CD1c-positive myeloid dendritic cell (primary cell): ENCODE data around the gene NLRP6.
"Not testable (repeated sequence)": the region's sequence is repeated elsewhere in the genome, so short reads cannot be mapped to it uniquely, and the experiment has no call there.

Source experiments
- DNase-seq: peaks from one replicate; pipeline ENCODE4 v3.0.0-alpha.2; 2016; ENCODE audit errors: extremely low spot score

Gene NLRP6

DNA sequence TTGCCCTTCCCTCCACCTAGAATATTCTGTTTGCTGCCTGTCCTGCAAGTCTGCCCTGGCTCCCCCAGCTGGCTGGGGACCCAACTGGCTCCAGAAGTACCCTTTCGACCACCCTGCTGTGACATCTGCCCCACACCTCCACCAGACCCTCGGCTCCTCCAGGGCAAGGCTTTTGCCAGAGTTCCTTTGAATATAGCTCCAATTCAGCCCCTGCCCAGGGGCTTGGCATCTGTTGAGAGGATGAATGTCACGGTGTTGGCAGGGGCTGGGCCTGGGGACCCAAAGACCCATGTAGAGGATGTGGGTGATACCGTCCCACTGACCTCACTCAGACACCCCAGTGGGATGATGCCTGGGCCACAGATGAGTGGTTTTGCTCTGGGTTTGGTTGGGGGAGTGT, 4.0 kb downstream of the NLRP6 start:
- DNase-seq: no peak

DNA sequence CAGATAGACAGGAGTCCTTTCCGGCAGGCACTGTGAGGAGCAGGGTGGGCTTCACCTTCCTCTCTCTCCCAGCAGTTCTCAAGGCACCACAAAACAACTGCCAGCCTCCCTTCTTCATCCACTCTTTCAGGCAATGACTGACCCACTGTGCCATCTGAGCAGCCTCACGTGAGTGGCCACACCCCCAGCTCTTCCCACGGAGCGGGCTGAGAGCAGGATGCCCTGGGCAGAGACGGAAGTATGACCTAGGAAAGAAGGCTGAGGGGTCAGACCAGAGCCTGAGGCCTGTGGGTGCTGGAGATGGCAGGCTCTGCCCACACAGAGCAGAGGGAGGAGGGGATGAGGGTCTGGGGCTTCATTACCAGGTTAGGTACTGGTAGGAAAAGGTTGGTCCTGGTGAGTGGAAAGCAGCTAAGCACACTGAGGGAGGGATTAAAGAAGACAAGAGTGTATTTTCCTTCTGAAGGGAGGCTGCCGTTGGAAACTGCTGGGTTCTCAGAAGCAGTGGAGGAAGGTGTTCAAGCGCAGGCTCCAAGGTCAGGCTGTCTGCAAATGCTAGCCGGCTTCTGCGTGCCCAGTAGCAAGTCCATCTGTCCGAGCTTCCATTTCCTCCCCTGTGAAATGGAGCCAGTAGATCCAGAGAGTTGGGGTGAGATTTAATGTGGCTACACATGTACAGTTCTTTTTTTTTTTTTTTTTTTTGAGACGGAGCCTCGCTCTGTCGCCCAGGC, 4.6 kb downstream of the NLRP6 start:
- no peak for DNase-seq

DNA sequence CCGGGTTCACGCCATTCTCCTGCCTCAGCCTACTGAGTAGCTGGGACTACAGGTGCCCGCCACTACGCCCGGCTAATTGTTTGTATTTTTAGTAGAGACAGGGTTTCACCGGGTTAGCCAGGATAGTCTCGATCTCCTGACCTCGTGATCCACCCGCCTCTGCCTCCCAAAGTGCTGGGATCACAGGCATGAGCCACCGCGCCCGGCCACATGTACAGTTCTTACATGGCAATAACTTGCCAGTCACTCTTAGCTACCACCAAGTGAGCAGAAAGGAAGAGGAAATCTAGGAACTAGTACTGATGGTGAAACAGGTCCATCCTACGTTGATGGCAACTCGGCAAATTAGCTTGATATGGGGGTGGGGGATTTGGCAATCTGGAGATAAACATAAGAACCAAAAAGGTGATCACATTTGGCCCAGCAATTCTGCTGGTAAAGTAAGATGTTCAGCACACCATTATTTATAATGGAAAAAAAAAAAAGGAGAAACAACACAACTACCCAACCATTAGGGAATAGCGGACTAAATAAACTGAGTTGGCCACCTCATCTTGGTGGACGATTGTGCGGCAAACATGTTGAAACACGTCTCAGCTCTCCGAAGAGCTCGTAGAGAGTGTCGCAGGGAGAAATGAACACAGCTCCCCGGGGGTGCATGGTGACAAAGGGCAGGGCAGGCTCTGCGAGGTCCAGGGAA, 5.3 kb downstream of the NLRP6 start:
- peak; percentile 21 for DNase-seq

DNA sequence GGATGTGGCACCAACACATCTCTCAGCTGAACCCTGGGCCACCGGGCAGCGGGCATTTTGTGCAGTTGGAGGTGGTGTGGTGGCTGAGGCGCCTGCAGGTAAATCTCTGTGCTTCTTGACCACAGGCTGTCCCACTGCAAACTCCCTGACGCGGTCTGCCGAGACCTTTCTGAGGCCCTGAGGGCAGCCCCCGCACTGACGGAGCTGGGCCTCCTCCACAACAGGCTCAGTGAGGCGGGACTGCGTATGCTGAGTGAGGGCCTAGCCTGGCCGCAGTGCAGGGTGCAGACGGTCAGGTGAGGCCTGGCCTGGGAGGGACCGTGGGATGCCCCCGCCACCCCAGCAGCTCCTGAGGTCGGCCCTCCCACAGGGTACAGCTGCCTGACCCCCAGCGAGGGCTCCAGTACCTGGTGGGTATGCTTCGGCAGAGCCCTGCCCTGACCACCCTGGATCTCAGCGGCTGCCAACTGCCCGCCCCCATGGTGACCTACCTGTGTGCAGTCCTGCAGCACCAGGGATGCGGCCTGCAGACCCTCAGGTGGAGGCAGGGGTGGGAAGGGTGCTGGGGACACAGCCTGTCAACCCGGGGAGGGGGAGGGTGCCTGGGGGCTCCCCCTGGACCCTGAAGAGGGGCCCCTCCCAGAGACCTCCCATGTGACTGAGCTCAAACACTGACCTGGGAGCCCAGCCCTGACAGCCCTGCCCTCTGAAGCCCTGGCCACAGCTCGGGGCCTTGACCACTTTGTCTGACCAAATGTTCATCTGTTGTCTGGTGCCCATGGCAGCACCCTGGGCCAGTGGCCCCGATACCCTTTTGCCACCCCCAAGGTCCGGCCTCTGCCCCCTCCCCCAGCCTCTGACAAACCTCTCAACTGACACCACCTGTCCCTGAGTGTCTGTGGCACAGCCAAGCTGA, 6.2 kb downstream of the NLRP6 start:
- no peak for DNase-seq

DNA sequence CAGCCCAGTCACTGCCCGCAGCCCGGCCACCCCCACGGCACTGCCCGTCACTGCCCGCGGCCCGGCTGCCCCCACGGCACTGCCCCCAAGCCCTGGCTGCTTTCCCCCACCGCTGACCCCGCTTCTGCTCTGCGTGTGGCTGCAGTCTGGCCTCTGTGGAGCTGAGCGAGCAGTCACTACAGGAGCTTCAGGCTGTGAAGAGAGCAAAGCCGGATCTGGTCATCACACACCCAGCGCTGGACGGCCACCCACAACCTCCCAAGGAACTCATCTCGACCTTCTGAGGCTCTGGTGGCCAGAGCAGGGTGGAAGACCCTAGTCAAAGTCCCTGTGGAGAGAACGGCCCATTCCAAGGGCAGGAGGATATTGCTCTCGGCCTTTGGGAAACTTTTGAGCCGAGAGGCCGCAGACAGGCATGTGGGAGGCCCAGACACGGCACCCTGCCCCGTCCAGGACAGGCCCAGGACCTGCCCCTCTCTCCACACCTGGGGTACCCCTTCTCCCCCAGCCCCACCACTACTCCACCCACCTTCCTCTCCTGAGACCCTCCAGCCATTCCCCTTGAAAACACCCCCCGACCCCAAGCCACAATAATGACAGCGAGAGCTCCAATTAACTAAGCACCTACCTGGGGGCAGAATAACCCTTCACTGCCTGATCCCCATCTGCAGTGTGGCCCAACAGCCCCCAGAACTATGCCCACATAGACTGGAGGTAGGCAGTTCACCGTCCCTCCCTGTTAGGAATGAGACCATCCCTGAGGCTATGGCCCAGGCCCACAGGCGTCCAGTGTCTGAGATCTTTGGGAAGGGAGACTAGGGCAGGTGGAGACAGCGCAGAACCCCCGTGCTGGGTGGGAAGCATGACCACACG, 7.0 kb downstream of the NLRP6 start:
- DNase-seq: no peak

DNA sequence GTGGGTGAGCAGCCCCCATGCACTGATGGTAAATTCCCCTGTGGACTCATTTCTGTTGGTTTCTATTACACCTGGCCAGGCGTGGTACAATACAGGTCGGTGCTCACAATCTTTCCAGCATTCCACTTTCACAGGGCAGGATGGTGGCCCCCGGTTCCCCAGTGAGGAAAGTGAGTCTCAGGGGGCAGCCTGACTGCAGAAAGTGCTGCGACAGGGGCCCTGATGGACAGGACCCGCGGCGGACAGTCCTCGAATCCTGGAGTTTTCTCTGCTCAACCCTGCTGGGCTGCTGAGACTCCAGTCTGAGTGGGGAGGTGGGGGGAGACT, 7.7 kb downstream of the NLRP6 start:
- no peak for DNase-seq

DNA sequence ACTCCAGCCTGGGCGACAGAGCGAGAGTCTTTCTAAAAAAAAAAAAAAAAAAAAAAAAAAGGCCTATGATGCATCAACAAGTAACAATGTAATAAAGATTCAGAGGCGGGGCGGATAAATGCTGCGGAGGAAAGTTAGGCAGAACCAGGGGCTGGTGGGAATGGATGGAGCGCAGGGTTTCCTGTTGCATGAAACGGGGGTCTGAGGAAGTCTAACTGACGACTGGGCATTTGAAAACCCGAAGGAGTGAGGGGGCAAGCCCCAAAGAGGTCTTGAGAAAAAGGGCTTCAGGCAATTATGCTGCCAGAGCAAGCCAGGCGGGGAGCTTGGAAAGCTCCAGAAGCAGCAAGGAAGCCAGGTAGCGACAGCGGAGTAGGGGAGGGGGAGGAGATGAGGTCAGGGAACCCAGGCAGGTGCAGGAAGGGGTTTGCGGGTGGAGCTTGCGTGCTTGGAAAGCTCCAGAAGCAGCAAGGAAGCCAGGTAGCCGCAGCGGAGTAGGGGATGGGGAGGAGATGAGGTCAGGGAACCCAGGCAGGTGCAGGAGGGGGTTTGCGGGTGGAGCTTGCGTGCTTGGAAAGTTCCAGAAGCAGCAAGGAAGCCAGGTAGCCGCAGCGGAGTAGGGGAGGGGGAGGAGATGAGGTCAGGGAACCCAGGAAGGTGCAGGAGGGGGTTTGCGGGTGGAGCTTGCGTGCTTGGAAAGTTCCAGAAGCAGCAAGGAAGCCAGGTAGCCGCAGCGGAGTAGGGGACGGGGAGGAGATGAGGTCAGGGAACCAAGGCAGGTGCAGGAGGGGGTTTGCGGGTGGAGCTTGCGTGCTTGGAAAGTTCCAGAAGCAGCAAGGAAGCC, 9.0 kb downstream of the NLRP6 start:
- DNase-seq: not testable (repeated sequence)

DNA sequence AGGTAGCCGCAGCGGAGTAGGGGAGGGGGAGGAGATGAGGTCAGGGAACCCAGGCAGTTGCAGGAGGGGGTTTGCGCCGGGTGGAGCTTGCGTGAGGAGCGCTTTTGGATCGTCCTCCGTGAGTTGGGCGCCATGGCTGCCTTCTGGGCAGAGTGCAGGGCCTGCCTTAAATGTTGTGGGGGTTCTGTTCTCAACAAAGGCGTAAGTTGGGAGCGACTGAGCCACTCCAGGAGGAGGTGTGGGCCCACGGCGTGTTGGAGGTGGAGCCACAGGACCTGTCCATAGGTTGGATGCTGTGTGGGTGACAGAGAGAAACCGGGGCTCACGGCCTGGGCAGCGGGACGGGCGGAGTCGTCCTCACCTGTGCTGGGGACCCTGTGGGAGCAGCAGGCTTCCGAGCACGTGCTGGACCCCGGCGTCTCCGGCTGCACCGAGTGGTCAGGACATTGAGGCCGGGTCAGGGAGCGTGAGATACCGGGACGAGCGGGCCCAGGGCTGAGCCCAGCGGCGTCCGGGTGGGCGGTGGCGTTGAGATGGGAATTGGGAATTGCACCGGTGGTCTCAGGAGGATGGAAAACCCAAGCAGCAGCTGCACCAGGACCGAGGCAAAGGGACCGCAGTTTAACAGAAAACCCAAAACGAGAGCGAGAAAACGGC, 9.7 kb downstream of the NLRP6 start:
- no peak for DNase-seq

DNA sequence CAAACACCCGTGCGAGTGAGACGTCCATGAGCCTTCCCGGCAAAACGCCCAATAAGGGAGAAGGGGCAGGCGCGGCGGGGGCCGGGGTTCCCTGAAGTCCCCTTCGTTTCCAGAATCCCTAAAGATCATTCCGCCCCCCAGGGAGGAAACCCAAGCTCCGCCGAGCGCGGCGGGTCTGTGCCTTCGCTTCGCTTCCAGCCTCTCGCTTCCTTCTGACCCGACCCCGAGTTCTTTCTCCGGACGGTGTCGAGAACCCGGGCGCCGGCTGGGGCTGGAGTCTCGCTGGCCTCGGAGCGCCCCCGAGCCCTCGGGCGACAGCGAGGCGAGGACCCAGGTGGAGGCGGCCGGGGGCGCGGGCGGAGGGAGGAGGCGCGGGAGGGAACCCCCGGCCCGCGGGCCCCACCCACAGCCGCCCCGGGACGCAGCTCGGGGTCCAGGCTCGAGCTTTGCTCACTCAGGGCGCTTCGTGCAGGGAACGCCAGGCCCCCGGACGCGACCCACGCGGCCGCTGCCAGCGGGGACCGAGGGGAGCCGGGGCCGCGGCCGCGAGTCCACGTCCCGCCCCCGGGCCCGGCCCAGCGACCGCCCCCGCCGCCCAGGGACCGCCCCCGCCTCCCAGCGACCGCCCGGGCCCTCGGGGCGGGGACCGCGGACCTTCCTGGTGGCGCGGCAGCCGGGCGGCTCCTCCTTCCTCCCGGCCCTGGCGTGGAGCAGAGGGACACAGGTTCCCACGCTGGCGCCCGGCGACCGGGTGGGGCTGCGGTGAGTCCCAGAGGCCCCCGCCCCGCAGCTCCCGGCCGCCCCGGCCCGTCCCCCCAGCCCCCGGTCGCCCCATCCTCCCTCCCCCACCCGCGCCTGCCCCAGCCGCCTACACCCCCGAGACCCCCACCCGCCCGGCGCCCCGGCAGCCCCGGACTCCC, 10.5 kb downstream of the NLRP6 start, which contains the start of gene PGGHG:
Gene PGGHG, plus strand, starts transcription at position 649 of the 920 bp plus-strand sequence. CDS start 691 bp downstream, outside the sequence.
- peak; percentile 46 for DNase-seq

DNA sequence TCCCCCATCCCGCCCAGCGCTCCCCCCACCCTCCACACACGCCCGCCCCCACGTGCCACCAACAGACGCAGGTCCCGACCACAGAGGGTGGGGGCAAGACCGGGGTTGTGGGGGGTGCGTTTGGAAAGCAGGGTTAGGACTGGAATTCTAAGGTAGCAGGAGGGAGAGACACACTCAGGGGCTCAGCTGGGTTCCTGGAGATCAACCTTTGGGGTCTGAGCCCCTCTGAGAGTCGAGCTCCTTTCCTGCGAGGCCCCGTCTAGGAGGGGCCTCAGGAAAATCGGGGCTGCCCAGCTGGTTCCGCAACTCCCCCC, 11.1 kb downstream of the NLRP6 start:
- no peak for DNase-seq

DNA sequence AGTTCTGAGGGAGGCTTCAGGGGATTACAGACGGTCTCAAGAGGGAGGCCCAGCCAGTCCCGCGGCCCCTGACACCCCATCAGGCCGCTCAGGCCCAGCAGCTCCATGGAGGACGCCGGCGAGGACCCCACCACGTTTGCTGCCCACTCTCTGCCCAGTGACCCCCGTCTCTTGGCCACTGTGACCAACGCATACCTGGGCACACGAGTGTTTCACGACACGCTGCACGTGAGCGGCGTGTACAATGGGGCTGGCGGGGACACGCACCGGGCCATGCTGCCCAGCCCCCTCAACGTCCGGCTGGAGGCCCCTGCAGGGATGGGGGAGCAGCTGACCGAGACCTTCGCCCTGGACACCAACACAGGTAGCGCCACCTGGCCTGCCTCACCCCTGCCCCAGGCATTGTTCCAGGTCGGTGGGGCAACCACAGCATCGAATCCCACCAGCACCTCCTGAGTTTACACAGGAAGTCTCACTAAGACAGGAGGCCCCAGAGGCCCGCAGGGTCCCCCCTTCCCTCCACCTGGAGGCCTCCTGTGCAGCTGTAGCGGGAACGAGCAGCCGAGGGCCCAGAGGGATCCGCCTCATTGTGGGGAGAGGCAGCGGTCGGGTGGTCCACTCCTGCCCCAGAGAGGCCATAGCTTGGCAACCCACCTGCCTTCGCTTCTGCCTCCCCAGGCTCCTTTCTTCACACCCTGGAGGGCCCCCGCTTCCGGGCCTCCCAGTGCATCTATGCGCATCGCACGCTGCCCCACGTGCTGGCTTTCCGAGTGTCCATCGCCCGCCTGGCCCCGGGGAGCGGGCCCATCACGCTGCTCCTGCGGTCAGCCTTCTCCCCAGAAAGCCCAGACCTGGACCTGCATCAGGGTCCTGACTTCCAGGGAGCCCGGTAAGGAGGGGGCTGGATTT, 11.8 kb downstream of the NLRP6 start:
- DNase-seq: no peak

DNA sequence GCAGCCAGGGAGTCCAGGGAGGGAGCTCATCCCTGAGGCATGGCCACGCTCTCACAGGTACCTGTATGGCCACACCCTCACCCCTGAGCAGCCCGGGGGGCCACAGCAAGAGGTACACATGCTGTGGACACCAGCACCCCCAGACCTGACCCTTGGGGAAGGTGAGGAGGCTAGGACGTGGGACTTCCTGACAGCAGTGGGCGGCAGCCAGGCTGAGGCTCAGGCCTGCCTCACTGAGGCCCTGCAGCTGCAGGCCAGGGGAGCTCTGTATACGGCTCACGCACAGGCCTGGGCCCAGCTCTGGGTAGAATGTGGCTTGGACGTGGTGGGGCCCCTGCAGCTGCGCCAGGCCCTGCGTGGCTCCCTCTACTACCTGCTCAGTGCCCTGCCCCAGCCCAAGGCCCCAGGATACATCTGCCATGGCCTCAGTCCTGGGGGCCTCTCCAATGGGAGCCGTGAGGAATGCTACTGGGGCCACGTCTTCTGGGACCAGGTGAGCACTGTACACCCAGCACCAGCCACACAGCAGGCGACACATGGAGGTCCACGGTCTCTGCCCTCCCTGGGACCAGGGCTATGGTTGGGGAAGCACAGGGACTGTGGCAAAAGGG, 12.5 kb downstream of the NLRP6 start:
- DNase-seq: no peak

DNA sequence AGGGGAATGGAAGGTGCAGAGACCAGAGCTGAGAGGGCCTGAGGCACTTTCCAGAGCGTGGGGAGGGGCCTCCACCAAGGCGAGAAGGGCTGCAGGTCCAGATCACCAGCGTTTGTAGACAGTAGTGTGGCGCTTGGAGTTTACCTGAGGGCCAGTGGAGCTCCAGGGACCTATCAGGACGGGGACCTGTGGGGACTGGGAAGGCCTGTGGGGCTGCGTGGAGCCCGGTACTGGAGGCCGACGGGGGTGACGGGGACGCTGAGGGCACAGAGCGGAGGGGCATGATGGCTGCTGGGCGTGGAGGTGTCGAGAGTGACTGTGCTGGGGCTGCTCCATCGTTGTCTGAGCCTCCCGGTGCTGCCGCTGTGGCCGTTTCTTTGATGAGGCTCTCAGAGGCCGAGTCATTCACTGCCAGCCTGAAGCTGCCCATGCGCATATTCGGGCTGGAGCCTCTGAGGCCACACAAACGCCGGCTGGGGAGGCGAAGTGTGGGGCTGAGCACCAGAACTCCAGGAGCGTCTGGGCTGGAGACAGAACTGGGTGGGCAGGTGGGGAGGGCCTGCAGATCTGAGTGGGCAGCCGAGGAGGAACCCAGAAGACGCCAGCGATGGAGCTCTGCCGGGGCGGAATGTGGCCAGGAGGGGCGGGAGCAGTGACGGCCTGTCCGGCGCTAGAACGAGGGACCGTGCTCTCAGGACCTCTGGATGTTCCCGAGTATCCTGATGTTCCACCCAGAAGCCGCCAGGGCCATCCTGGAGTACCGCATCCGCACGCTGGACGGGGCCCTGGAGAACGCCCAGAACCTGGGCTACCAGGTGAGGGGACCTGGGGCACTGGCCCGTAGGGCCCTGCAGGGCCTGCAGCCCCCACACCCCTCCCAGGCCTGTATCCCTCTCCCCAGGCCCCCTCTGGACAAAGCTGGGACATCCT, 13.3 kb downstream of the NLRP6 start:
- DNase-seq: no peak

DNA sequence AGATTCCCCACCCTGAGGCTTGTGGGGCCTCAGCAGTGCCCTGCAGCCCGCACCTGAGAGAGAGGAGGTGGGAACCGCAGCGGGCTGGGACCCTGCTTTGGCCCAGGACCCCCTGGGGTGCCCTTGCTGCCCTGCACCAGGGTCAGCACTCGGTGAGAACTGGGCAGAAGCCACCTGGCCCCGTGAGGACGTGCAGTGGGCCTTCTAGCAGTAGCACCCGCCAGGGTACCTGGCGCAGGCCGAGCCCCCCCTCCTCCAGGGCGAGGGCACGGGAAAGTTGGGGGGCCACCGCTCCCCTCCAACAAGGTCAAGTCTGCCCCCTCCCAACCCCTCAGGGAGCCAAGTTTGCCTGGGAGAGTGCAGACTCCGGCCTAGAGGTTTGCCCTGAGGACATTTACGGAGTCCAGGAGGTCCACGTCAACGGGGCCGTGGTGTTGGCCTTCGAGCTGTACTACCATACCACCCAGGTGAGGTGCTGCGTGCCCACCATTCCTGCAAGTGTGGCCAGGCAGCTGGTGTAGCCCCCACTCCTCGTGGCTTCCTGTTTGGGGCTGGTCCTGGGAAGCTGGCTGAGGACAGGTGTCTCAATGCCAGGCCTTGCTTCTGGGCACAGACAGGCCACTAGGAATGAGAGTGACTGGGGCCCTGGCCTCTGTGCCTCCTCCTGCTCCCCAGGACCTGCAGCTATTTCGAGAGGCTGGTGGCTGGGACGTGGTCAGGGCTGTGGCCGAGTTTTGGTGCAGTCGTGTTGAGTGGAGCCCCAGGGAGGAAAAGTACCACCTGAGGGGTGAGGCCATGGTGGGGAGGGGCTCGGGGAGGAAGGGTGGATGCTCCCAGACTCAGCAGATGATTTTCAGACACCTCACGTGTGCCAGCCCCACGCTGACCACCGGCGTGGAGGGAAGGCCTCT, 14.3 kb downstream of the NLRP6 start:
- no peak for DNase-seq

DNA sequence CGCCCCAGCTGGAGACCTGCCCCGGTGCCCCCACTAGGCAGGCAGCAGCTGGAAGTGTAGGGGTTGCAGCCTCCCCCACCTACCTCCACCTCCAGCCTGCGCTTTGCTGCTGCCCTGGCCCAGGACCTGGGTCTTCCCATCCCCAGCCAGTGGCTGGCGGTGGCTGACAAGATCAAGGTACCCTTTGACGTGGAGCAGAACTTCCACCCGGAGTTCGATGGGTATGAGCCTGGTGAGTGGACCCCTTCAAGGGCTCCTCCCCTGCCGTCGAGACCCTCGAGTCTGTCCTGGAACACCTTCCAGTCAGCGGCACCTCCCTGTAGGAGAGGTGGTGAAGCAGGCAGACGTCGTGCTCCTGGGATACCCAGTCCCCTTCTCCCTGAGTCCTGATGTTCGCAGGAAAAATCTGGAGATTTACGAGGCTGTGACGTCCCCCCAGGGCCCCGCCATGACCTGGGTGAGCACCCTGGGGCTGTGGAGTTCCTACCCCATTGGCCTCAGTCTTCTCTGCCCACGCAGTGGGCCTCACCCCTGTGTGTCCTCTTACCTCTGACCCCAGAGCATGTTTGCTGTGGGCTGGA, 15.2 kb downstream of the NLRP6 start:
- DNase-seq: no peak
